Vagina (tissue), 2 donors: ENCODE data around the gene IFNLR1.

Experiments
- CTCF ChIP-seq, 3 experiments: fragments of 450-650 bp in 2 of 3; fragments of 200-600 bp in 1 of 3; sonication (generic) in 1 of 3; IDR thresholded peaks; one replicate each; pipeline ENCODE4 v1.5.1; 2017 to 2019; ENCODE audit warnings: antibody characterized with exemption in 3 of 3, mild to moderate bottlenecking in 2 of 3, moderate library complexity in 2 of 3
- POLR2A ChIP-seq, 2 donors: fragments of 450-650 bp; IDR thresholded peaks; one replicate each; pipeline ENCODE4 v1.6.1; 2017; ENCODE audit warnings: antibody characterized with exemption in 2 of 2, mild to moderate bottlenecking in 2 of 2, moderate library complexity in 2 of 2
- POLR2AphosphoS5 ChIP-seq, 2 donors: sonication (generic); formaldehyde crosslinking; IDR thresholded peaks; one replicate each; pipeline ENCODE4 v1.9.0; 2017; ENCODE audit warnings: antibody characterized with exemption in 2 of 2, mild to moderate bottlenecking in 2 of 2, low read depth in 1 of 2; ENCODE audit not compliant: insufficient read depth in 1 of 2

- TF ChIP-seq POLR2A (IDR thresholded peaks at IDR 0.05) (no peak), CTCF (IDR thresholded peaks at IDR 0.05) (no peak), POLR2AphosphoS5 (IDR thresholded peaks at IDR 0.05; ENCODE audit: insufficient read depth in 1 of 2, low read depth in 1 of 2) (no peak)
These were observed 15.5 kb upstream of the IFNLR1 start for GRCh38 chr1:24202556-24202955.
